Calu3 (cell line): ENCODE results near the gene TMCC2. TPM values are rescaled to one million over a fixed set of nuclear protein-coding genes. Genes with fewer than 3 reads are reported as not detected.

Experiments used
- BruUV-seq: library from RNA; stranded (reverse); fragments of 400-500 nt; replicated peaks from 2 replicates; lab custom pipeline; 2021; lab: Mats Ljungman, UMichigan
- CTCF ChIA-PET: fragments of 300-600 bp; sonication (Branson Sonifier 250); formaldehyde crosslinking; loops from one replicate; lab custom pipeline; 2022; ENCODE audit warnings: antibody characterized with exemption; lab: Charles Lee
- DNase-seq: peaks from one replicate; pipeline ENCODE4 v3.0.0; 2022
- H3K27ac Mint-ChIP-seq: one replicate; pipeline ENCODE4 v1.8.0; 2022; ENCODE audit warnings: mixed read lengths; ENCODE audit not compliant: unreplicated experiment
- H3K27me3 Mint-ChIP-seq: one replicate; pipeline ENCODE4 v1.8.0; 2022; ENCODE audit warnings: mixed read lengths; ENCODE audit not compliant: unreplicated experiment
- H3K36me3 Mint-ChIP-seq: one replicate; pipeline ENCODE4 v1.8.0; 2022; ENCODE audit warnings: mild to moderate bottlenecking, moderate library complexity, mixed read lengths; ENCODE audit not compliant: insufficient read depth, unreplicated experiment
- H3K4me1 Mint-ChIP-seq: one replicate; pipeline ENCODE4 v1.8.0; 2022; ENCODE audit warnings: mild to moderate bottlenecking, low read depth, mixed read lengths; ENCODE audit not compliant: unreplicated experiment
- H3K4me3 Mint-ChIP-seq: one replicate; pipeline ENCODE4 v1.8.0; 2022; ENCODE audit warnings: mild to moderate bottlenecking, low read depth, moderate library complexity, mixed read lengths; ENCODE audit not compliant: unreplicated experiment
- H3K9me3 Mint-ChIP-seq: one replicate; pipeline ENCODE4 v1.8.0; 2022; ENCODE audit warnings: low read depth, mixed read lengths; ENCODE audit not compliant: unreplicated experiment
- CTCF ChIP-seq: fragments of 200-600 bp; IDR thresholded peaks from one replicate; pipeline ENCODE4 v1.8.0; 2022; ENCODE audit warnings: antibody characterized with exemption; ENCODE audit not compliant: unreplicated experiment
- intact Hi-C: fragments of 100-400 bp; cut with micrococcal nuclease; formaldehyde crosslinking; loops from one replicate; pipeline ENCODE4 v1.10.0; 2022; ENCODE audit not compliant: unreplicated experiment
- total RNA-seq: library from RNA; stranded (reverse); gene quantifications from 2 replicates; pipeline ENCODE4 v1.2.3, GENCODE V29; 2022

TMCC2 gene
- total RNA-seq, 1 experiment from 2014 or later, result 0.33 TPM

- no peak overlapping the region for H3K4me3 Mint-ChIP-seq
- BruUV-seq, result no TSS peak
- H3K4me1 Mint-ChIP-seq, result peaks cover 7% of the 10 kb centered on the region
- H3K27me3 Mint-ChIP-seq, result peaks cover 76% of the 10 kb centered on the region
- H3K36me3 Mint-ChIP-seq, result no peaks in the 10 kb centered on the region
- no peak for TF ChIP-seq CTCF
- no peak for DNase-seq
- no peak overlapping the region for H3K27ac Mint-ChIP-seq
- no peaks in the 10 kb centered on the region for H3K9me3 Mint-ChIP-seq
- CTCF ChIA-PET, result interaction anchor here (0.6 to 3.0 kb wide), 11 partner anchors 11 to 315 kb away, joined by 3 to 39 read pairs (median 7); partner anchors contain the start of genes RBBP5 and TMCC2
- intact Hi-C loops, result loop anchor here (1.0 to 5.0 kb wide), 6 partner anchors 28 to 282 kb away; partner anchors contain the start of gene RBBP5
Measured at GRCh38 chr1:205256951-205257625, 29.3 kb downstream of the TMCC2 start.

GRCh38 chr1:205257735-205258134 is 30.0 kb downstream of the TMCC2 start:
- no peak for DNase-seq
- Mint-ChIP-seq H3K36me3 (no peaks in the 10 kb centered on the region), H3K27me3 (peaks cover 76% of the 10 kb centered on the region), H3K27ac (no peak overlapping the region), H3K4me3 (no peak overlapping the region), H3K4me1 (peaks cover 8% of the 10 kb centered on the region), H3K9me3 (no peaks in the 10 kb centered on the region)
- no TSS peak for BruUV-seq
- CTCF ChIA-PET, result interaction anchor here (3.0 kb wide), 1 partner anchor 29 kb away, joined by 39 read pairs; the partner anchor contains the start of gene TMCC2
- TF ChIP-seq CTCF, result no peak
- intact Hi-C loops, result loop anchor here (2.0 to 5.0 kb wide), 4 partner anchors 29 to 197 kb away; partner anchors contain the start of gene RBBP5

GRCh38 chr1:205258261-205258691 is 30.5 kb downstream of the TMCC2 start:
- Mint-ChIP-seq H3K9me3 (no peaks in the 10 kb centered on the region), H3K36me3 (no peaks in the 10 kb centered on the region), H3K4me1 (peaks cover 8% of the 10 kb centered on the region), H3K4me3 (no peak overlapping the region), H3K27me3 (peaks cover 76% of the 10 kb centered on the region), H3K27ac (no peak overlapping the region)
- intact Hi-C loops, result loop anchor here (5.0 kb wide), 2 partner anchors 116 to 136 kb away; partner anchors contain the start of gene RBBP5
- BruUV-seq, result no TSS peak
- CTCF ChIA-PET, result interaction anchor here (0.6 to 2.8 kb wide), 2 partner anchors 13 to 231 kb away, joined by 3 to 10 read pairs; no protein-coding TSS in a partner anchor
- DNase-seq, result no peak
- TF ChIP-seq CTCF, result no peak

- no peak for DNase-seq
- Mint-ChIP-seq H3K27ac (no peak overlapping the region), H3K27me3 (peaks cover 72% of the 10 kb centered on the region), H3K36me3 (no peaks in the 10 kb centered on the region), H3K9me3 (no peaks in the 10 kb centered on the region), H3K4me3 (no peak overlapping the region), H3K4me1 (peaks cover 8% of the 10 kb centered on the region)
- BruUV-seq, result no TSS peak
- intact Hi-C loops, result loop anchor here (5.0 kb wide), 2 partner anchors 116 to 136 kb away; partner anchors contain the start of gene RBBP5
- no peak for TF ChIP-seq CTCF
- CTCF ChIA-PET, result interaction anchor here (0.6 to 2.8 kb wide), 4 partner anchors 12 to 231 kb away, joined by 3 to 10 read pairs (median 3); no protein-coding TSS in a partner anchor
Measured at GRCh38 chr1:205258719-205259118, 31.0 kb downstream of the TMCC2 start.
